GM12878 (cell line): ENCODE data around the gene MID1. TPM values are rescaled to one million over a fixed set of nuclear protein-coding genes. Genes with fewer than 3 reads are reported as not detected.

ENCODE experiments used
- ATAC-seq: fragments of 200-7000 bp; cut with Tn5 transposase; 3 replicates; pipeline ENCODE4 v1.9.1; 2020; ENCODE audit warnings: mild to moderate bottlenecking, moderate library complexity
- Bru-seq: library from RNA; stranded (reverse); fragments of 400-500 nt; gene quantifications from one replicate; lab custom pipeline; 2021; lab: Mats Ljungman, UMichigan
- BruChase-seq, 2 experiments: library from RNA; stranded (reverse); fragments of 400-500 nt; gene quantifications; one replicate each; lab custom pipeline; 2021; lab: Mats Ljungman, UMichigan
- BruUV-seq: library from RNA; stranded (reverse); fragments of 400-500 nt; replicated peaks from 2 replicates; lab custom pipeline; 2021; lab: Mats Ljungman, UMichigan
- CTCF ChIA-PET: fragments of 300-600 bp; sonication (Branson Sonifier 250); formaldehyde crosslinking; extraction: SDS; loops from one replicate; lab custom pipeline; 2021; ENCODE audit warnings: inconsistent platforms; lab: Yijun Ruan, JAX
- POLR2A ChIA-PET: fragments of 350-600 bp; formaldehyde crosslinking; extraction: SDS; loops from one replicate; lab custom pipeline; 2021; ENCODE audit warnings: inconsistent platforms; lab: Charles Lee
- RAD21 ChIA-PET: fragments of 300-600 bp; sonication (Branson Sonifier 250); formaldehyde crosslinking; loops from one replicate; lab custom pipeline; 2023; ENCODE audit warnings: antibody characterized with exemption; ENCODE audit not compliant: unreplicated experiment; lab: Charles Lee
- SMC1A ChIA-PET: fragments of 300-600 bp; sonication (Branson Sonifier 250); formaldehyde crosslinking; loops from one replicate; lab custom pipeline; 2023; ENCODE audit not compliant: unreplicated experiment, uncharacterized antibody; lab: Charles Lee
- DNase-seq: peaks from one replicate; pipeline ENCODE4 v3.0.0-alpha.2; 2011; ENCODE audit warnings: low read depth, low spot score
- FAIRE-seq: peaks from 3 replicates; lab custom pipeline; 2011; peaks lifted over from hg19 to GRCh38; lab: Jason Lieb, UNC
- H2AFZ ChIP-seq: 2 replicates; pipeline ENCODE4 v1.6.0; 2011; ENCODE audit warnings: low read depth, low read length, control low read depth; ENCODE audit not compliant: control insufficient read depth
- H3K27ac ChIP-seq: 2 replicates; pipeline ENCODE4 v1.5.1; 2011; ENCODE audit warnings: control low read depth; ENCODE audit not compliant: control insufficient read depth, insufficient read depth
- H3K27me3 ChIP-seq, 2 experiments: replicated peaks in 1 of 2; 2 replicates each; pipeline versions ENCODE4 v1.6.0 to v1.6.1; 2011; ENCODE audit warnings: low read length in 1 of 2; ENCODE audit not compliant: control insufficient read depth in 2 of 2, insufficient read depth in 2 of 2
- H3K36me3 ChIP-seq, 2 experiments: 2 replicates each; pipeline ENCODE4 v1.5.1; 2011; ENCODE audit warnings: low read length in 1 of 2; ENCODE audit not compliant: control insufficient read depth in 2 of 2, insufficient read depth in 2 of 2
- H3K4me1 ChIP-seq: 2 replicates; pipeline ENCODE4 v1.6.1; 2011; ENCODE audit warnings: mild to moderate bottlenecking, low read length, moderate library complexity, mixed read lengths; ENCODE audit not compliant: control insufficient read depth, insufficient read depth
- H3K4me2 ChIP-seq: 2 replicates; pipeline ENCODE4 v1.6.0; 2011; ENCODE audit warnings: control low read depth; ENCODE audit not compliant: control insufficient read depth, insufficient read depth
- H3K4me3 ChIP-seq: fragments of 200-600 bp; sonication (generic); 2 replicates; pipeline ENCODE4 v1.5.1; 2016
- H3K79me2 ChIP-seq: 2 replicates; pipeline ENCODE4 v1.6.0; 2011; ENCODE audit warnings: low read length; ENCODE audit not compliant: control insufficient read depth, insufficient read depth
- H3K9ac ChIP-seq: 2 replicates; pipeline ENCODE4 v1.8.0; 2011; ENCODE audit warnings: low read length, control low read depth, mixed read lengths; ENCODE audit not compliant: control insufficient read depth, insufficient read depth
- H3K9me3 ChIP-seq: replicated peaks from 3 replicates; pipeline ENCODE4 v1.5.1; 2011; ENCODE audit warnings: mild to moderate bottlenecking, low read length; ENCODE audit not compliant: control insufficient read depth, insufficient read depth
- H4K20me1 ChIP-seq: 2 replicates; pipeline ENCODE4 v1.6.0; 2011; ENCODE audit not compliant: control insufficient read depth, insufficient read depth
- EED ChIP-seq: sonication (generic); IDR thresholded peaks from 2 replicates; pipeline ENCODE4 v1.6.1; 2016; ENCODE audit warnings: antibody characterized with exemption, low read depth
- RB1 ChIP-seq: fragments of 450-650 bp; formaldehyde crosslinking; IDR thresholded peaks from 2 replicates; pipeline ENCODE4 v1.6.1; 2017; ENCODE audit warnings: mild to moderate bottlenecking, borderline replicate concordance
- ZNF207 ChIP-seq: fragments of 450-650 bp; IDR thresholded peaks from 2 replicates; pipeline ENCODE4 v1.6.1; 2014; ENCODE audit warnings: antibody characterized with exemption, mild to moderate bottlenecking, borderline replicate concordance
- WGBS: methylation state at CpG from one replicate; pipeline ENCODE4 v1.1.6; 2016; ENCODE audit warnings: low lambda C conversion rate; ENCODE audit not compliant: insufficient replicate concordance, insufficient coverage; ENCODE audit errors: missing lambda C conversion rate; 5-methylcytosine and 5-hydroxymethylcytosine counted together
- in situ Hi-C: fragments of 300-500 bp; cut with MboI; formaldehyde crosslinking; loops from 9 replicates; pipeline ENCODE4 v1.14.3; 2018; ENCODE audit warnings: mixed read lengths
- intact Hi-C: fragments of 100-400 bp; cut with micrococcal nuclease; formaldehyde crosslinking; loops from one replicate; pipeline ENCODE4 v1.14.2; 2022; ENCODE audit not compliant: unreplicated experiment
- long read RNA-seq, 2 experiments: library from polyadenylated mRNA; unstranded; transcript quantifications; one replicate each; pipeline ENCODE4 v2.0.0, GENCODE V29; 2019 to 2020
- polyA minus RNA-seq, 3 experiments: library from RNA; depleted of rRNA, polyadenylated mRNA; stranded (reverse); fragments of >200 nt; gene quantifications; 2 replicates each; pipeline ENCODE4 v1.2.3, GENCODE V29; 2011
- polyA plus RNA-seq, 11 experiments: library from polyadenylated mRNA; depleted of rRNA in 4 of 11; unstranded in 6 of 11; stranded (reverse) in 5 of 11; fragments of >200 nt; fragmentation: Nextera tagmentation in 4 of 11; fragmentation: Illumina TruSeq in 1 of 11; extraction: Ambion mirVana in 4 of 11; extraction: Trizol in 1 of 11; gene quantifications; 1 replicate in 1 of 11; 2 replicates in 10 of 11; pipeline versions ENCODE4 v1.2.1 to v1.2.3, GENCODE V29; 2011 to 2016; ENCODE audit warnings: inconsistent platforms in 2 of 11, missing spikeins in 2 of 11, low read depth in 1 of 11
- total RNA-seq, 4 experiments: library from RNA; depleted of rRNA in 3 of 4; stranded (reverse); fragments of >200 nt in 3 of 4; fragmentation: Illumina TruSeq in 1 of 4; extraction: Trizol in 1 of 4; gene quantifications; 2 replicates each; pipeline versions ENCODE4 v1.2.1 to v1.2.3, GENCODE V29; 2013 to 2021
- TF ChIP-seq, protein P1 (sequence below): IDR thresholded peaks from 2 replicates; pipeline ENCODE4 v1.6.1; 2011; ENCODE audit warnings: borderline replicate concordance, low read depth, mild to moderate bottlenecking, moderate library complexity, mixed read lengths, low read length; ENCODE audit not compliant: insufficient read depth; ENCODE audit errors: extremely low read length
- TF ChIP-seq, protein P2 (sequence below): fragments of 450-650 bp; formaldehyde crosslinking; IDR thresholded peaks from 2 replicates; pipeline ENCODE4 v1.4.0; 2020; ENCODE audit warnings: mild to moderate bottlenecking, moderate library complexity
- TF ChIP-seq, protein P3 (sequence below): fragments of 450-650 bp; IDR thresholded peaks from 2 replicates; pipeline ENCODE4 v1.6.1; 2017; ENCODE audit warnings: mild to moderate bottlenecking, moderate library complexity

Gene MID1, protein sequence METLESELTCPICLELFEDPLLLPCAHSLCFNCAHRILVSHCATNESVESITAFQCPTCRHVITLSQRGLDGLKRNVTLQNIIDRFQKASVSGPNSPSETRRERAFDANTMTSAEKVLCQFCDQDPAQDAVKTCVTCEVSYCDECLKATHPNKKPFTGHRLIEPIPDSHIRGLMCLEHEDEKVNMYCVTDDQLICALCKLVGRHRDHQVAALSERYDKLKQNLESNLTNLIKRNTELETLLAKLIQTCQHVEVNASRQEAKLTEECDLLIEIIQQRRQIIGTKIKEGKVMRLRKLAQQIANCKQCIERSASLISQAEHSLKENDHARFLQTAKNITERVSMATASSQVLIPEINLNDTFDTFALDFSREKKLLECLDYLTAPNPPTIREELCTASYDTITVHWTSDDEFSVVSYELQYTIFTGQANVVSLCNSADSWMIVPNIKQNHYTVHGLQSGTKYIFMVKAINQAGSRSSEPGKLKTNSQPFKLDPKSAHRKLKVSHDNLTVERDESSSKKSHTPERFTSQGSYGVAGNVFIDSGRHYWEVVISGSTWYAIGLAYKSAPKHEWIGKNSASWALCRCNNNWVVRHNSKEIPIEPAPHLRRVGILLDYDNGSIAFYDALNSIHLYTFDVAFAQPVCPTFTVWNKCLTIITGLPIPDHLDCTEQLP
- total RNA-seq (2013; cell fraction: nucleolus; rRNA removed), result 1.7 and 2.6 TPM in 2 replicates
- total RNA-seq (2014; rRNA removed) (0.16 and 0.17 TPM in 2 replicates), total RNA-seq (2014; rRNA removed; fragmentation: Illumina TruSeq; extraction: Trizol) (0.04 and 0.05 TPM in 2 replicates), total RNA-seq (2021) (0.13 and 0.51 TPM in 2 replicates), polyA plus RNA-seq (2011; rRNA removed) (0.14 TPM in 2 replicates), polyA plus RNA-seq (2014; fragmentation: Illumina TruSeq; extraction: Trizol) (0.07 and 0.38 TPM in 2 replicates), polyA plus RNA-seq (2014; fragmentation: Nextera tagmentation; extraction: Ambion mirVana) (under 1 TPM; 0.04 to 0.13 TPM), polyA plus RNA-seq (2014; rRNA removed) (0.03 and 0.15 TPM in 2 replicates), polyA plus RNA-seq (2016; fragmentation: Nextera tagmentation; extraction: Ambion mirVana) (under 1 TPM in 1 of 2 experiments, not detected in 1; 0.16 TPM), polyA minus RNA-seq (2011; rRNA and poly(A)+ RNA removed) (0.62 and 2.0 TPM in 2 replicates), Bru-seq, nascent RNA (percentile 32 among the genes with signal in this experiment), BruChase-seq, experiment 1, labeled RNA remaining after a 6-hour chase (percentile 34 among the genes with signal in this experiment), BruChase-seq, experiment 2, labeled RNA remaining after a 2-hour chase (percentile 40 among the genes with signal in this experiment)
- not detected for polyA plus RNA-seq (2011; ENCODE audit: low read depth)
- polyA plus RNA-seq (2011; cell fraction: cytosol; rRNA removed), result 0.13 and 0.18 TPM in 2 replicates
- 0.40 and 0.56 TPM in 2 replicates for polyA plus RNA-seq (2011; cell fraction: nucleus; rRNA removed)
- polyA plus RNA-seq (2012), result 0.07 and 0.18 TPM in 2 replicates
- 1.1 TPM in 1 of 2 replicates, not detected in the other for polyA minus RNA-seq (2011; cell fraction: cytosol; rRNA and poly(A)+ RNA removed)
- 0.36 and 0.38 TPM in 2 replicates for polyA minus RNA-seq (2011; cell fraction: nucleus; rRNA and poly(A)+ RNA removed)
- long read RNA-seq, experiment 1, result 0 reads
- long read RNA-seq, experiment 2, partial matches to known transcripts, result 0 of 2 reads
- long read RNA-seq, experiment 2, other reads (novel, unspliced or antisense), result 2 of 2 reads

DNA sequence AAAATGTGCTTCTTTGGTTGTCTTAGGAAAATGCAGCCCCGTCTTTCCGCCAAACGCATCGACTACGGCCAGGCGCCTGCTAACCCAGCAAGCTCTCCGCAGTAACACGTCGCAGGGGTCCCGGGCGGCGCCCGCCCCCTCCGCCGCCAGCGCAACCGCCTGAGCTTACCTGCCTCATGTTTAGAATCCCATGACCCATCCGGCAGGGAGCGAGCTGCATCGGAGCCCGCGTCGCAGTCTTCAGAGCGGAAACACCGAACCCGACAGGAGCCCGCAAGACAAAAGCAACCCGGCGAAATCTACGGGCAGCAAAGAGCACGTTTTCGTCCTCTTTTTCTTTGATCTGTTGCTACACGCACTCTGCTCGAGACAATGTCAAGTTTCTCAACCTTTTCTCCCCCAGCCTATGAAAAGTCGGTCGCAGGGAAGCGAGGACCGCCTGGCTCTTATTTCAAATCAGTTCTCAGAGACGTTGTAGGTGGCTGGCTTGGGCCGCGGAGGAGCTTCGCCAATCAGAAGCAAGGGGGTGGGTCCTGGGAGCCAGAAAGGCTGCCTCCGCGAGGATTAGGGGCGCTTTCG lies at the start of gene MID1:
MID1 (minus strand) TSS at position 465 of the 579 bp plus-strand sequence. CDS start 53,038 bp downstream, outside the sequence.
- H3K9ac ChIP-seq, result no peak within 1 kb of the TSS
- FAIRE-seq, result no peak
- peaks cover 0 to 5% of the 10 kb centered on the region in 2 experiments for H3K27me3 ChIP-seq
- CTCF ChIA-PET, result interaction anchor here (1.4 to 6.0 kb wide), 3 partner anchors 12 to 433 kb away, joined by 3 to 79 read pairs (median 3); no protein-coding TSS in a partner anchor
- BruUV-seq, result no TSS peak
- H3K36me3 ChIP-seq, result no peaks in the 10 kb centered on the region
- POLR2A ChIA-PET, result no interaction called here
- TF ChIP-seq RB1, result no peak
- TF ChIP-seq, protein P1, sequence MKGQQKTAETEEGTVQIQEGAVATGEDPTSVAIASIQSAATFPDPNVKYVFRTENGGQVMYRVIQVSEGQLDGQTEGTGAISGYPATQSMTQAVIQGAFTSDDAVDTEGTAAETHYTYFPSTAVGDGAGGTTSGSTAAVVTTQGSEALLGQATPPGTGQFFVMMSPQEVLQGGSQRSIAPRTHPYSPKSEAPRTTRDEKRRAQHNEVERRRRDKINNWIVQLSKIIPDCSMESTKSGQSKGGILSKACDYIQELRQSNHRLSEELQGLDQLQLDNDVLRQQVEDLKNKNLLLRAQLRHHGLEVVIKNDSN, result no peak
- TF ChIP-seq, protein P2, sequence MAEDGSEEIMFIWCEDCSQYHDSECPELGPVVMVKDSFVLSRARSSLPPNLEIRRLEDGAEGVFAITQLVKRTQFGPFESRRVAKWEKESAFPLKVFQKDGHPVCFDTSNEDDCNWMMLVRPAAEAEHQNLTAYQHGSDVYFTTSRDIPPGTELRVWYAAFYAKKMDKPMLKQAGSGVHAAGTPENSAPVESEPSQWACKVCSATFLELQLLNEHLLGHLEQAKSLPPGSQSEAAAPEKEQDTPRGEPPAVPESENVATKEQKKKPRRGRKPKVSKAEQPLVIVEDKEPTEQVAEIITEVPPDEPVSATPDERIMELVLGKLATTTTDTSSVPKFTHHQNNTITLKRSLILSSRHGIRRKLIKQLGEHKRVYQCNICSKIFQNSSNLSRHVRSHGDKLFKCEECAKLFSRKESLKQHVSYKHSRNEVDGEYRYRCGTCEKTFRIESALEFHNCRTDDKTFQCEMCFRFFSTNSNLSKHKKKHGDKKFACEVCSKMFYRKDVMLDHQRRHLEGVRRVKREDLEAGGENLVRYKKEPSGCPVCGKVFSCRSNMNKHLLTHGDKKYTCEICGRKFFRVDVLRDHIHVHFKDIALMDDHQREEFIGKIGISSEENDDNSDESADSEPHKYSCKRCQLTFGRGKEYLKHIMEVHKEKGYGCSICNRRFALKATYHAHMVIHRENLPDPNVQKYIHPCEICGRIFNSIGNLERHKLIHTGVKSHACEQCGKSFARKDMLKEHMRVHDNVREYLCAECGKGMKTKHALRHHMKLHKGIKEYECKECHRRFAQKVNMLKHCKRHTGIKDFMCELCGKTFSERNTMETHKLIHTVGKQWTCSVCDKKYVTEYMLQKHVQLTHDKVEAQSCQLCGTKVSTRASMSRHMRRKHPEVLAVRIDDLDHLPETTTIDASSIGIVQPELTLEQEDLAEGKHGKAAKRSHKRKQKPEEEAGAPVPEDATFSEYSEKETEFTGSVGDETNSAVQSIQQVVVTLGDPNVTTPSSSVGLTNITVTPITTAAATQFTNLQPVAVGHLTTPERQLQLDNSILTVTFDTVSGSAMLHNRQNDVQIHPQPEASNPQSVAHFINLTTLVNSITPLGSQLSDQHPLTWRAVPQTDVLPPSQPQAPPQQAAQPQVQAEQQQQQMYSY (CRISPR knock-in tag), result no peak
- no peak for TF ChIP-seq ZNF207
- TF ChIP-seq, protein P3, sequence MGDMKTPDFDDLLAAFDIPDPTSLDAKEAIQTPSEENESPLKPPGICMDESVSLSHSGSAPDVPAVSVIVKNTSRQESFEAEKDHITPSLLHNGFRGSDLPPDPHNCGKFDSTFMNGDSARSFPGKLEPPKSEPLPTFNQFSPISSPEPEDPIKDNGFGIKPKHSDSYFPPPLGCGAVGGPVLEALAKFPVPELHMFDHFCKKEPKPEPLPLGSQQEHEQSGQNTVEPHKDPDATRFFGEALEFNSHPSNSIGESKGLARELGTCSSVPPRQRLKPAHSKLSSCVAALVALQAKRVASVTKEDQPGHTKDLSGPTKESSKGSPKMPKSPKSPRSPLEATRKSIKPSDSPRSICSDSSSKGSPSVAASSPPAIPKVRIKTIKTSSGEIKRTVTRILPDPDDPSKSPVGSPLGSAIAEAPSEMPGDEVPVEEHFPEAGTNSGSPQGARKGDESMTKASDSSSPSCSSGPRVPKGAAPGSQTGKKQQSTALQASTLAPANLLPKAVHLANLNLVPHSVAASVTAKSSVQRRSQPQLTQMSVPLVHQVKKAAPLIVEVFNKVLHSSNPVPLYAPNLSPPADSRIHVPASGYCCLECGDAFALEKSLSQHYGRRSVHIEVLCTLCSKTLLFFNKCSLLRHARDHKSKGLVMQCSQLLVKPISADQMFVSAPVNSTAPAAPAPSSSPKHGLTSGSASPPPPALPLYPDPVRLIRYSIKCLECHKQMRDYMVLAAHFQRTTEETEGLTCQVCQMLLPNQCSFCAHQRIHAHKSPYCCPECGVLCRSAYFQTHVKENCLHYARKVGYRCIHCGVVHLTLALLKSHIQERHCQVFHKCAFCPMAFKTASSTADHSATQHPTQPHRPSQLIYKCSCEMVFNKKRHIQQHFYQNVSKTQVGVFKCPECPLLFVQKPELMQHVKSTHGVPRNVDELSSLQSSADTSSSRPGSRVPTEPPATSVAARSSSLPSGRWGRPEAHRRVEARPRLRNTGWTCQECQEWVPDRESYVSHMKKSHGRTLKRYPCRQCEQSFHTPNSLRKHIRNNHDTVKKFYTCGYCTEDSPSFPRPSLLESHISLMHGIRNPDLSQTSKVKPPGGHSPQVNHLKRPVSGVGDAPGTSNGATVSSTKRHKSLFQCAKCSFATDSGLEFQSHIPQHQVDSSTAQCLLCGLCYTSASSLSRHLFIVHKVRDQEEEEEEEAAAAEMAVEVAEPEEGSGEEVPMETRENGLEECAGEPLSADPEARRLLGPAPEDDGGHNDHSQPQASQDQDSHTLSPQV, result no peak
- no peak for TF ChIP-seq EED
- no peaks in the 10 kb centered on the region for H3K79me2 ChIP-seq
- H2AFZ ChIP-seq, result peak within 1 kb of the TSS; percentile 31
- no peaks in the 10 kb centered on the region for H3K9me3 ChIP-seq
- H3K27ac ChIP-seq, result no peak within 1 kb of the TSS
- WGBS, result 30% methylated on average over 38 of the region's 46 CpGs
- no peaks in the 10 kb centered on the region for H4K20me1 ChIP-seq
- SMC1A ChIA-PET, result interaction anchor here (1.6 to 2.1 kb wide), 3 partner anchors 31 to 430 kb away, joined by 4 to 12 read pairs (median 7); no protein-coding TSS in a partner anchor
- H3K4me1 ChIP-seq, result no peaks in the 10 kb centered on the region
- DNase-seq, result no peak
- intact Hi-C loops (no loop called here), in situ Hi-C loops (loop anchor here (25.0 kb wide), 1 partner anchor 633 kb away; no protein-coding TSS in a partner anchor)
- RAD21 ChIA-PET, result interaction anchor here (4.3 kb wide), 1 partner anchor 430 kb away, joined by 21 read pairs; no protein-coding TSS in a partner anchor
- H3K4me2 ChIP-seq, result peak within 1 kb of the TSS; percentile 21
- no peak for ATAC-seq
- H3K4me3 ChIP-seq, result peak within 1 kb of the TSS; percentile 8; the same call in 1 of the 2 replicates
